EL (cell line): ENCODE data around the gene SAFB.

Experiments
- DNase-seq: peaks from one replicate; pipeline ENCODE4 v3.0.0-alpha.2; 2016

Gene SAFB

GRCh38 chr19:5622465-5623396, at the start of gene SAFB, which contains the start of gene SAFB2:
Gene SAFB, plus strand, starts transcription at chr19:5623083. Its CDS starts 123 bp downstream, at chr19:5623206.
Gene SAFB2, minus strand, starts transcription at chr19:5622776. Its CDS starts 61 bp downstream, at chr19:5622715.
- peak; percentile 99 for DNase-seq

GRCh38 chr19:5575590-5575989, 47.3 kb upstream of the SAFB start:
- DNase-seq, result no peak

GRCh38 chr19:5578097-5578846, 44.6 kb upstream of the SAFB start:
- peak; percentile 55 for DNase-seq

- no peak for DNase-seq
Measured at GRCh38 chr19:5579286-5579685, 43.6 kb upstream of the SAFB start.

GRCh38 chr19:5579697-5580096, 43.2 kb upstream of the SAFB start:
- no peak for DNase-seq

- no peak for DNase-seq
Measured at GRCh38 chr19:5580161-5580571, 42.7 kb upstream of the SAFB start.

- no peak for DNase-seq
Measured at GRCh38 chr19:5585461-5586299, 37.2 kb upstream of the SAFB start.

GRCh38 chr19:5586300-5587070, 36.4 kb upstream of the SAFB start:
- no peak for DNase-seq

GRCh38 chr19:5587071-5587455, 35.8 kb upstream of the SAFB start:
- DNase-seq, result no peak

- DNase-seq, result no peak
Measured at GRCh38 chr19:5587661-5588060, 35.2 kb upstream of the SAFB start.

- no peak for DNase-seq
Measured at GRCh38 chr19:5588441-5588840, 34.4 kb upstream of the SAFB start.

- DNase-seq, result no peak
Measured at GRCh38 chr19:5588906-5589676, 33.8 kb upstream of the SAFB start.

GRCh38 chr19:5590151-5590864, 32.6 kb upstream of the SAFB start:
- no peak for DNase-seq

- DNase-seq, result no peak
Measured at GRCh38 chr19:5590865-5591154, 32.1 kb upstream of the SAFB start.

- no peak for DNase-seq
Measured at GRCh38 chr19:5591476-5591875, 31.4 kb upstream of the SAFB start.

- no peak for DNase-seq
Measured at GRCh38 chr19:5592531-5593342, 30.1 kb upstream of the SAFB start.

GRCh38 chr19:5593343-5594255, 29.3 kb upstream of the SAFB start:
- DNase-seq, result no peak

GRCh38 chr19:5594521-5594950, 28.3 kb upstream of the SAFB start:
- DNase-seq, result no peak

- no peak for DNase-seq
Measured at GRCh38 chr19:5595129-5595528, 27.8 kb upstream of the SAFB start.
